Upper lobe of left lung (tissue), 4 donors: ENCODE results near the gene MTHFD1L.

Experiments
- EP300 ChIP-seq, 4 donors: sonication (generic); formaldehyde crosslinking; IDR thresholded peaks; one replicate each; pipeline ENCODE4 v1.5.1; 2017; ENCODE audit warnings: antibody characterized with exemption in 4 of 4, control low read depth in 2 of 4
- POLR2AphosphoS5 ChIP-seq, 2 donors: sonication (generic); formaldehyde crosslinking; IDR thresholded peaks; one replicate each; pipeline ENCODE4 v1.5.1; 2017; ENCODE audit warnings: antibody characterized with exemption in 2 of 2

DNA sequence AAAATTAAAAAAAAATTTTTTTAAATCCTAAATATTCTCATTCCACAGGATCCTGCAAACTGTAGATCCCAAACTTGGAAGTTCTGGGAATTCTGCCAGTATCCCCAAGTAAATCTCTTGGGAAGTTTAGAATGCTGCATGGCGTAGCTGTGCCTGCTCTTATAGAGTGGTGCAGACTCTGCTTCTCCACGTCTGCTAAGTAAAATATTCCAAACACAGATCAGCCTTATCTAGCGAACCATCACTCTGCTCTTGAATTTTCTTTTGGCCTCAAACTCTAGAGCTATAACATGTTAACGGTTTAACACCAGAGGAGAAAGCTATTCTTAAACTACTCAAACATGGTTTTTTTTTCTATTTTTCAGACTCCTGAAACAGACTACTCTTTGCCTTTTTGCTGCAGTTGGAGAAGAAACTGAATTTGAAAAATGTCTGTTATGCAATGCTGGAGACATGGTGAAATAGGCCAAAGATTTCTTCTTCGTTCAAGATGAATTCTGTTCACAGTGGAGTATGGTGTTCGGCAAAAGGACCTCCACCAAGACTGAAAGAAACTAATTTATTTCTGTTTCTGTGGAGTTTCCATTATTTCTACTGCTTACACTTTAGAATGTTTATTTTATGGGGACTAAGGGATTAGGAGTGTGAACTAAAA, 235.8 kb downstream of the MTHFD1L start:
- no peak for TF ChIP-seq POLR2AphosphoS5 (IDR thresholded peaks at IDR 0.05)
- TF ChIP-seq EP300 (IDR thresholded peaks at IDR 0.05) = no peak
